HG03469 (cell line): Measurements from ENCODE around the gene FGF2.
"Not testable (repeated sequence)": the region's sequence is repeated elsewhere in the genome, so short reads cannot be mapped to it uniquely, and the experiment has no call there.

Experiments used
- ATAC-seq: cut with Tn5 transposase; IDR thresholded peaks from one replicate; pipeline ENCODE4 v1.9.1; 2021; ENCODE audit warnings: mild to moderate bottlenecking, moderate library complexity, moderate number of reproducible peaks; ENCODE audit not compliant: unreplicated experiment

FGF2 gene

GRCh38 chr4:122826553-122827257, at the start of gene FGF2:
FGF2 (plus strand) TSS chr4:122826831; CDS start chr4:122827175, 344 bp downstream.
- no peak for ATAC-seq

- ATAC-seq = no peak
Measured at GRCh38 chr4:122776916-122777315, 49.7 kb upstream of the FGF2 start.

- no peak for ATAC-seq
Measured at GRCh38 chr4:122777846-122778673, 48.6 kb upstream of the FGF2 start.

GRCh38 chr4:122781486-122781885, 45.1 kb upstream of the FGF2 start:
- ATAC-seq = no peak

GRCh38 chr4:122783301-122784215, 43.1 kb upstream of the FGF2 start:
- ATAC-seq = no peak

- no peak for ATAC-seq
Measured at GRCh38 chr4:122784261-122784660, 42.4 kb upstream of the FGF2 start.

GRCh38 chr4:122785099-122785498, 41.5 kb upstream of the FGF2 start:
- ATAC-seq = no peak

GRCh38 chr4:122786296-122786695, 40.3 kb upstream of the FGF2 start:
- ATAC-seq = not testable (repeated sequence)

GRCh38 chr4:122786920-122787319, 39.7 kb upstream of the FGF2 start:
- not testable (repeated sequence) for ATAC-seq

- ATAC-seq = no peak
Measured at GRCh38 chr4:122787940-122788339, 38.7 kb upstream of the FGF2 start.

- no peak for ATAC-seq
Measured at GRCh38 chr4:122788935-122789334, 37.7 kb upstream of the FGF2 start.

GRCh38 chr4:122793811-122794210, 32.8 kb upstream of the FGF2 start:
- ATAC-seq = no peak

- no peak for ATAC-seq
Measured at GRCh38 chr4:122796801-122797404, 29.7 kb upstream of the FGF2 start.

- ATAC-seq = no peak
Measured at GRCh38 chr4:122797405-122798094, 29.1 kb upstream of the FGF2 start.

GRCh38 chr4:122798101-122798500, 28.5 kb upstream of the FGF2 start:
- peak; percentile 48 for ATAC-seq

GRCh38 chr4:122798917-122799316, 27.7 kb upstream of the FGF2 start:
- no peak for ATAC-seq

GRCh38 chr4:122803788-122804208, 22.8 kb upstream of the FGF2 start:
- no peak for ATAC-seq

- ATAC-seq = no peak
Measured at GRCh38 chr4:122806981-122807679, 19.5 kb upstream of the FGF2 start.

GRCh38 chr4:122810669-122811068, 16.0 kb upstream of the FGF2 start:
- no peak for ATAC-seq
